NCI-H774 (cell line): Measurements from ENCODE around the gene PRLR.
"Not testable (repeated sequence)": the region's sequence is repeated elsewhere in the genome, so short reads cannot be mapped to it uniquely, and the experiment has no call there.

Source experiments
- DNase-seq: peaks from one replicate; lab custom pipeline; 2025; lab: John Stamatoyannopoulos, UW

Gene PRLR

GRCh38 chr5:35127006-35127405 lies 103.3 kb downstream of the PRLR start:
- DNase-seq: no peak

- DNase-seq: no peak
These were observed 104.5 kb downstream of the PRLR start for GRCh38 chr5:35125746-35126145.

- no peak for DNase-seq
These were observed 105.4 kb downstream of the PRLR start for GRCh38 chr5:35124932-35125331.

- DNase-seq: no peak
These were observed 107.5 kb downstream of the PRLR start for GRCh38 chr5:35122819-35123218.

- DNase-seq: no peak
These were observed 109.6 kb downstream of the PRLR start for GRCh38 chr5:35120715-35121114.

- DNase-seq: no peak
These were observed 112.3 kb downstream of the PRLR start for GRCh38 chr5:35117967-35118366.

GRCh38 chr5:35115920-35116319 lies 114.4 kb downstream of the PRLR start:
- DNase-seq: no peak

GRCh38 chr5:35114698-35115097 lies 115.6 kb downstream of the PRLR start:
- DNase-seq: no peak

GRCh38 chr5:35112300-35112699 lies 118.0 kb downstream of the PRLR start:
- no peak for DNase-seq

GRCh38 chr5:35104550-35104949 lies 125.7 kb downstream of the PRLR start:
- DNase-seq: not testable (repeated sequence)

GRCh38 chr5:35103637-35104299 lies 126.5 kb downstream of the PRLR start:
- DNase-seq: no peak

GRCh38 chr5:35101720-35102119 lies 128.6 kb downstream of the PRLR start:
- not testable (repeated sequence) for DNase-seq

- DNase-seq: no peak
These were observed 129.3 kb downstream of the PRLR start for GRCh38 chr5:35101016-35101415.

- no peak for DNase-seq
These were observed 132.1 kb downstream of the PRLR start for GRCh38 chr5:35098214-35098613.

- DNase-seq: no peak
These were observed 133.4 kb downstream of the PRLR start for GRCh38 chr5:35096932-35097331.

GRCh38 chr5:35096216-35096615 lies 134.1 kb downstream of the PRLR start:
- no peak for DNase-seq

- no peak for DNase-seq
These were observed 134.9 kb downstream of the PRLR start for GRCh38 chr5:35095366-35095765.

- DNase-seq: no peak
These were observed 135.3 kb downstream of the PRLR start for GRCh38 chr5:35094948-35095347.

- no peak for DNase-seq
These were observed 137.6 kb downstream of the PRLR start for GRCh38 chr5:35092703-35093102.

- DNase-seq: no peak
These were observed 138.6 kb downstream of the PRLR start for GRCh38 chr5:35091704-35092103.

- DNase-seq: peak; percentile 55
These were observed 140.7 kb downstream of the PRLR start for GRCh38 chr5:35089334-35090314.

GRCh38 chr5:35087991-35088390 lies 142.3 kb downstream of the PRLR start:
- DNase-seq: no peak

GRCh38 chr5:35083150-35083549 lies 147.1 kb downstream of the PRLR start:
- DNase-seq: no peak
